ENCODE measurements around the gene ZNF140.

The ZNF140 gene

DNA sequence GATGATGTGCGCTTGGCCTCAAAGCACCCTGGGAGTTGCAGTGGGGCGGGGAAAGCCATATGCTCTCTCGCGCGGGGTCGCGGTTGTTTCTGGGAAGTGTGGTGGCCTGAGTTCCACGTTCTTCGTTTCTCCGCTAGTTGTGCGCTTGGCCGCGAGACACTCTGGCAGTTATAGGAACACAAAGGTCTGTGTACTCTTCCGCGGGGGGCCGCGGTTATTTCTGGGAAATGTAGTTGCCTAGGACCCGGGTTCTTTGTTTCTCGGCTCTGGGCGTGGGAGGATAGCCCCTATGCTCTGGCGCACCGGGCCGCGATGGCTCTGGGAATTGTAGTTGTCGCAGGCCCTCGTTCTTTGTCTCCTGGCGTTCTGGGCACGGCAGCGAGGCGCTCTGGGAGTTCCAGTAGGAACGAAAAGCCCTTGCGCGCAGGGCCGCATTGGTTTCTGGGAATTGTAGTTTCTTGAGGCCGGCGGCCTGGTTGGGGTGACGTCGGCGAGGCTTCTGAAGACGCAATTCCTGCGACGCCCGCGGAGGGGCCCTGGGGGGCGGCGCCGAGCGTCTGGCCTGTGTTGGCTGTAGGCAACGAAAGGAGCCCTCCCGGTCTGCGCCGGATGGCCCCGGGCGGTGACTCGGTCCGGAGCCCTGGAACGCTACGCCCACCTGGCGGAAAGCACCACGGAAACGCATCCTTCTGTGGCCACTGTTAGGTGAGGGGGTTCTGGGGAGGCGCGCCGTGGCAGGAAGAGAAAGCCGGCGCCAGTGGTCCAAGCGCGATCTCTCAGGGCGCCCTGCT is at the start of gene ZNF140:
Gene ZNF140 (plus strand): TSS at position 556 of the 791 bp plus-strand sequence. CDS start 398 bp downstream, outside the sequence.
- H3K4me3 ChIP-seq (ENCODE audit: low read depth, low read length) = peak within 1 kb of the TSS; percentile 91

GRCh38 chr12:133037207-133038005 is 43.3 kb upstream of the ZNF140 start, which contains the start of gene ZNF84:
TSS of gene ZNF84 (plus strand) at chr12:133037509. CDS start at chr12:133041468, 3,959 bp downstream.
- DNase-seq (ENCODE audit: low read depth) = peak; percentile 97
- TF ChIP-seq, protein P1, sequence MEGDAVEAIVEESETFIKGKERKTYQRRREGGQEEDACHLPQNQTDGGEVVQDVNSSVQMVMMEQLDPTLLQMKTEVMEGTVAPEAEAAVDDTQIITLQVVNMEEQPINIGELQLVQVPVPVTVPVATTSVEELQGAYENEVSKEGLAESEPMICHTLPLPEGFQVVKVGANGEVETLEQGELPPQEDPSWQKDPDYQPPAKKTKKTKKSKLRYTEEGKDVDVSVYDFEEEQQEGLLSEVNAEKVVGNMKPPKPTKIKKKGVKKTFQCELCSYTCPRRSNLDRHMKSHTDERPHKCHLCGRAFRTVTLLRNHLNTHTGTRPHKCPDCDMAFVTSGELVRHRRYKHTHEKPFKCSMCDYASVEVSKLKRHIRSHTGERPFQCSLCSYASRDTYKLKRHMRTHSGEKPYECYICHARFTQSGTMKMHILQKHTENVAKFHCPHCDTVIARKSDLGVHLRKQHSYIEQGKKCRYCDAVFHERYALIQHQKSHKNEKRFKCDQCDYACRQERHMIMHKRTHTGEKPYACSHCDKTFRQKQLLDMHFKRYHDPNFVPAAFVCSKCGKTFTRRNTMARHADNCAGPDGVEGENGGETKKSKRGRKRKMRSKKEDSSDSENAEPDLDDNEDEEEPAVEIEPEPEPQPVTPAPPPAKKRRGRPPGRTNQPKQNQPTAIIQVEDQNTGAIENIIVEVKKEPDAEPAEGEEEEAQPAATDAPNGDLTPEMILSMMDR (IDR thresholded peaks at IDR 0.05; ENCODE audit: low read depth, low read length, missing control alignments) = no peak
- H3K4me3 ChIP-seq (ENCODE audit: low read depth, low read length) = peak within 1 kb of the TSS; percentile 80

More for the DNA sequence above, at the start of gene ZNF140:
- TF ChIP-seq, protein P1 (IDR thresholded peaks at IDR 0.05; ENCODE audit: low read depth, low read length, missing control alignments) = peak; percentile 25
- peak; percentile 91 for DNase-seq (ENCODE audit: low read depth)

DNA sequence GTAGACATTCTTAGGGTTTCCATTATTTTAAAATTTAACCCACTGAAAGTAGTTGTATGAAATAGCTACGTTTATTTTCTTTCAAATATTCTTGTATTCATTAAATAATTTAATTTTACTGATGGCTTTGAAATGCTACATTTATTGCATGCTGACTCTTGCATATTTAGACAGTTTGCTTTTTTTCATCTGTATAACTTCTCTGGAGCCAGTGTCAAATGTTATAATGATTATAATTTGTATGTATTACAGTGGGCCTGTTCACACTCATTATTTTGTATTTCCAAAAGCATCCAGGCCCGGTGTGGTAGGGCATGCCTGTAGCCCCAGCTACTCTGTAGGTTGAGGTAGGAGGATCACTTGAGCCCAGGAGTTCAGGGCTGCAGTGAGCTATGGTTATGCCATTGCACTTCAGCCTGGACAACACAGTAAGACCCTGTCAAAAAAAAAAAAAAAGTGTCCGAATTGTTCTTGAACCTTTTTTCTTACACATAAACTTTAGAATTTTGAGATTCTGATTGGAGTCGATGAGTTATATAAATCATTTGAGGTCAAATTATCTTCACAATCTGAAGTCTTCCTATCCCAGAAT is 42.5 kb upstream of the ZNF140 start:
- no peak for DNase-seq (ENCODE audit: low read depth)
- peak overlapping the region; percentile 80; the same call in 1 of the 2 replicates for H3K4me3 ChIP-seq (ENCODE audit: low read depth, low read length)
- TF ChIP-seq, protein P1 (IDR thresholded peaks at IDR 0.05; ENCODE audit: low read depth, low read length, missing control alignments) = no peak

DNA sequence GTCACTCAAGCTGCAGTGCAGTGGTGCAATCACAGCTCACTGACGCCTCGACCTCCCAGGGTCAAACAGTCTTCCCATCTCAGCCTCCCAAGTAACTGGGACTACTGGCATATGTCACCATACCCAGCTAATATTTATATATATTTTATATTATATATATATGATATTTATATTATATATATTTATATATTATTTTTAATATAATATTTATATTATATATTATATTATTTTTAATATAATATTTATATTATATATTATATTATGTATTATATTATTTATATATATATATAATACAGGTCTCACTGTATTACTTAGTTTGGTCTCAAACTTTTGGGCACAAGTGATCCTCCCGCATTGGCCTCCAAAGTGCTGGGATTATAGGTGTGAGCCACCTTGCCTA is 34.0 kb upstream of the ZNF140 start:
- no peak for DNase-seq (ENCODE audit: low read depth)
- TF ChIP-seq, protein P1 (IDR thresholded peaks at IDR 0.05; ENCODE audit: low read depth, low read length, missing control alignments) = no peak
- no peak overlapping the region for H3K4me3 ChIP-seq (ENCODE audit: low read depth, low read length)

DNA sequence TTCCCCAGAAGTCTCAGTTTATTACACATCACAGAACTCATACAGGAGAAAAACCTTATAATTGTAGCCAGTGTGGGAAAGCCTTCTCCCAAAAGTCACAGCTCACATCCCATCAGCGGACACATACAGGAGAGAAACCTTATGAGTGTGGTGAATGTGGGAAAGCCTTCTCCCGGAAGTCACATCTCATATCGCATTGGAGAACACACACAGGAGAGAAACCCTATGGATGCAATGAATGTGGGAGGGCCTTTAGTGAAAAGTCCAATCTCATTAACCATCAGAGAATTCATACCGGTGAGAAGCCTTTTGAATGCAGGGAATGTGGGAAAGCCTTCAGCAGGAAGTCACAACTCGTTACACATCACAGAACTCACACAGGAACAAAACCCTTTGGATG is 23.3 kb upstream of the ZNF140 start:
- TF ChIP-seq, protein P1 (IDR thresholded peaks at IDR 0.05; ENCODE audit: low read depth, low read length, missing control alignments) = no peak
- no peak overlapping the region for H3K4me3 ChIP-seq (ENCODE audit: low read depth, low read length)
- DNase-seq (ENCODE audit: low read depth) = no peak

DNA sequence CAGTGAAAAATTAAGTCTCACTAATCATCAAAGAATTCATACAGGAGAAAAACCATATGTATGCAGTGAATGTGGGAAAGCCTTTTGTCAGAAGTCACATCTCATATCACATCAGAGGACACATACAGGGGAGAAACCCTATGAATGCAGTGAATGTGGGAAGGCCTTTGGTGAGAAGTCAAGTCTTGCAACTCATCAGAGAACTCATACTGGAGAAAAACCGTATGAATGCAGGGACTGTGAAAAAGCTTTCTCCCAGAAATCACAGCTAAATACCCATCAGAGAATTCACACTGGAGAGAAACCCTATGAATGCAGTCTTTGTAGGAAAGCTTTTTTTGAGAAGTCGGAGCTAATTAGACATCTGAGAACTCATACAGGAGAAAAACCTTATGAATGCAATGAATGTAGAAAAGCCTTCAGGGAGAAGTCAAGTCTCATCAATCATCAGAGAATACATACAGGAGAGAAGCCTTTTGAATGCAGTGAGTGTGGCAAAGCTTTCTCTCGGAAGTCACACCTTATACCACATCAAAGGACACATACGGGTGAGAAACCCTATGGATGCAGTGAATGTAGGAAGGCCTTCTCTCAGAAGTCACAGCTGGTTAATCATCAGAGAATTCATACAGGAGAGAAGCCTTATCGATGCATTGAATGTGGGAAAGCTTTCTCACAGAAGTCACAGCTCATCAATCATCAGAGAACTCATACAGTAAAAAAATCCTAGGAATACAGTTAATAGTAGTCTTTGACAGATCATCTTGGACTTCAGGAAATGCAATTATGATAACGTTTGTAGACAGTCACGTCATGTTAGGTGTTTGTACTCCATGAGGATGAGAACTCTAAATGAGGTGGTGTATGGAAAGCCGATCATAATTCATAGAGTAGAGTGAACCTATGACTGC is 22.3 kb upstream of the ZNF140 start:
- TF ChIP-seq, protein P1 (IDR thresholded peaks at IDR 0.05; ENCODE audit: low read depth, low read length, missing control alignments) = no peak
- H3K4me3 ChIP-seq (ENCODE audit: low read depth, low read length) = no peak overlapping the region
- no peak for DNase-seq (ENCODE audit: low read depth)

All from GM12864 (cell line).